NCI-H510A treated with DMSO at 0.1 percent for 48 hours (cell line): Measurements from ENCODE around the gene BUD23.
"Not testable (repeated sequence)": the region's sequence is repeated elsewhere in the genome, so short reads cannot be mapped to it uniquely, and the experiment has no call there.

Experiments used
- DNase-seq: peaks from one replicate; lab custom pipeline; 2025; lab: John Stamatoyannopoulos, UW

Gene BUD23

DNA sequence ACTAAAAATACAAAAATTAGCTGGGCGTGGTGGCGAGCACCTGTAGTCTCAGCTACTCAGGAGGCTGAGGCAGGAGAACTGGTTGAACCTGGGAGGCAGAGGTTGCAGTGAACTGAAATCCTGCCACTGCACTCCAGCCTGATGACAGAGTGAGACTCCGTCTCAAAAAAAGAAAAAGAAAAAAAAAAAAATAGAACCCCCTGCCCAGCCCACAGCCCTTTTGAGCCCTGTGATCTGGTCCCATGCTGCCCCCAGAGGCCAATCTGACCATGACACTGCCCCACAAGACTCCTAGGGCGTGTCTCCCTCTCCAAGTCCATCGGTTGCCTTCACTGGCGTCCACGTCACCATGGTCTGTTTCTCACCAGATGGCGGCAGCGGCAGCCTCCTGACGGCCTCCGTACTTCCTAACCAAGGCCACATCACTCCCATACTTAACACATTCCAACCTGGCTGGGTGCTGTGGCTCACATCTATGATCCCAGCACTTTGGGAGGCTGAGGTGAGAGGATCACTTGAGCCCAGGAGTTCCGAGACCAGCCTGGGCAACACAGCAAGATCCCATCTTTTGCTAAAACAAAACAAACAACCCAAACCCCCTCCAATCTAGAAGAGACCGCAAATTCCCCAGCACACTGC is 18.1 kb downstream of the BUD23 start:
- DNase-seq, result peak; percentile 24

DNA sequence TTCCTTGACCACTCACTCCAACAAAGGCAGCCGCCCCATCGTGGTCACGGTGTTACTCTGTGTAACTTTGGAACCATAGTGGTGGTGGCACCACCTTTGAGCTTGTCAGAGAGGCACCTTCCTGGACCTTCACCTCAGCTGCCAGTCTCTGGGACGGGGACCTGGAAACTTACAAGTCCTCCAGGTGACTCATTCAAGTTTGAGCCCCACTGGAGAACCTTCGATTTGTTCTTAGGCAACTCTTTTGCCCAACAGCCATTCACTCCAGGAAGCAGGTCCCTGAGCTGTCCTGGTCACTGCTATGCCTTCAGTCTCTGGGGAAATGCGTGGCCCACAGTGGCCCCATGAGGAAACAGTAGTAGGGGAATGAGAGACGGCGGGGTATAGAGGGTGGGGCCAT is 18.8 kb downstream of the BUD23 start:
- DNase-seq, result no peak

DNA sequence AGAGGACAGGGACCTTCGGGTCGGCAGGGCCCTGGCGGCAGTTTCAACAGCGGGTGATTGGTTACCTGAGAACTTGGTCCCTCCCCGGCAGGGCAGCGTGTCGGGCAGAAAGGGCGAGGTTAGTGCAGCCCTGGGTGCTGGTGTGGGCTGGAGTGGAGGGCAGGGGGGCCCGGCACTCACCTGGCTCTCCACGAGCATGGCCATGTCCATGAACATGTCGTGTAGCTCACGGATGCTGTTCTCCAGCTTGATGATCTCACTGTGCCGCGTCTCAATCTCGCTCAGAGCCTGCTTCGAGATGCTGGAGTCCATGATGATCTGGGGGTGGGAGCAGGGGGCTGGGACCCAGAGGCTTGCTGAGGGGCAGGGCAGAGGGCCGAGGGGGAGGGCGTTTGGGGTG is 19.3 kb downstream of the BUD23 start:
- no peak for DNase-seq

DNA sequence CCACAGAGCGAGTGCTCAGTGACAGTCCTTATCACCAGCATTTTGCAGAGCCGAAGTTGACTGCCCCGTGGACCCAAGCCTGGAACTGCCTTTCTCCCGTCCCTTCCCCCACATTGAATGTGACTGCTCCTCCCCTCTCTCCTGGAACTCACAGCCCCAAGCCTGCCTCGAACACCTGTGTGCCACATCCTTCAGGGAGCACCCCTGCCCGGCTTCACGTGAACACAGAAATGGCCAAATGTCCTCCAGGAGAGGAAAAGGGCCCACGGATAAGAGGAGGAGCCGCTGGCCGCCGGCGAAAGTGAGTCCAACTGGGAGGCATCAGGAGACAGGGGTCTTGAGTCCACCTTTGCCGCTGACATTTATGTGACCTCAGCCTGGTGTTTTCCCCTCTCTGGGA is 19.8 kb downstream of the BUD23 start:
- no peak for DNase-seq

DNA sequence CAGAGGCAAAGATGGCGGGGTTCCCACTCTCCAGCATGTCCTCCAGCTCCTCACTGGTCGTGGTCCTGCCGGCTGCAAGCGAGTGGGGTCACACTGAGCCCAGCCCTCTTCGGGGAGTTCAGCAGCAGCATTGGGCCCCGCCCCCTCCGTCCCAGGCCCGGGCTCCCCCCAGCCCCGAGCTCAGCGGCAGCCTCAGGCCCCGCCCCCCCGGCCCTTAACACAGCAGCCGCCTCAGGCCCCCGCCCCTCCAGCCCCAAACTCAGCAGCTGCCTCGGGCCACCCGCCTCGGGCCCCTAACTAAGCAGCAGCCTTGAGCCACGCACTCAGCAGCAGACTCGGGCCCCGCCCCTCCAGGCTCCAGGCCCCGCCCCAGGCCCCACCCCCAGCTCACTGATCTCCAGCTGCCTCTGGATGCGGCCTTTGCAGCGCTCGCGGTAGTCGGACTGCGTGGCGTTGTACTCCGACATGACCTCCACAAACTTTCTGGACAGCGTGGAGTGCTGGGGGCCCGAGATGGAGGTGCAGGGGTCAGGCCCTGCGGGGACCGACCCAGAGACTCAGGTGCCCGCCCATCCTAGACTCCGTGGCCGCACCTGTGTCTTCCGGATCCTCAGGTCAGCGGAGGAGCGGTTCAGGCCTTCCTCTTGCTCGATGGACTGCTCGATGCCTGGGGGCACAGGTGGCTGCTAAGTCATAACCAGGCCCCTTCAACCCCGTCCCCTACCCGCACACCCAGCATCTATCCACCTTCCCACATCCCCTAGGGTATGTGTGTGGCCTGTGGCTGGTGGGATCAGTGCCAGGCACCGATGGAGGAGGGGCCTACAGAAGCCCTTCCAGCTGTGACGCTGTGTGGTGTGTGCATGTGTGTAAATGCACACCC is 20.6 kb downstream of the BUD23 start:
- DNase-seq, result no peak

DNA sequence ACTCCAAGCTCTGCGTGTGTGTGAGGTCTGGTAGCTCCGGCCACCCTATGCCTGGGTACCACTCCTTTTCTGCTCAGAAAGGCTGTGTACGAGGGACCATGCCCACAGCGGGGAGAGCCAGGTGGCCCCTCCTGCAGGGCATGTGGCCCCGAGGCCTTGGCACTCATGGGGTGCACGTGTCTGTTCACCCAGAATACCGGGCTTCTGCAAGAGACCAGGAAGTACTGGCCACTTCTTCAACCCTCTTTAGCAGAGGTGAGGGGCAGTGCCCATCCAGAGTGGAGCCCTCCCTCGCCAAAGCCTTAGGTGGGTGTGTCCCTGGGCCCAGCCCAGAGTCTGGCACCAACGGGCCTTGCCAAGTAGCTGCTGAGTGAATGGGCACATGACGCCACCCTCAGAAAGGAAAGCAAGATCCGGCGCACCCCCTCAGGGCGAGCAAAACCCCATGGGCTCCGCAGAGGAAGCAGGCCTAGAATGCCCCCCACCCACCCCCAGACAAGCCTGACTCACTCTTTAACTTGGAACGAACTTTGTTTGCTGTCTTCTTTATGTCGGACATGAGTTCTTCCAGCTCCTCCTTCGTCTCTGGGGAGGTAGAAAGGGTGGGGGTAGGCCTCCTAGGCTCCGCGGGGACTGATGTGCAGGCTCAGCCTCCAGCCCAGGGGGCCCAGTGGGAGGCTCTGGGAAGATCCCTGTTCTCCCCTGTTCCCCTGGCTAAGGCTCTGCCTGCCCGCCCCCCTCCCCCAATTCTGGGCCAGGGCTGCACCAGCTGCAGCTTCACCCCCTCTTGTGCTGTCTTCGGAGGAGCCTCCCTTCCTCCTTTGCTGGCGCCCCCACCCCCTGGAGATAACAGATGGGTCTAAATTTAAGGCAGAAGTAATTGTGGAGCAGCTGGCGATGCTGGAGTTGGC is 21.5 kb downstream of the BUD23 start:
- DNase-seq, result no peak

DNA sequence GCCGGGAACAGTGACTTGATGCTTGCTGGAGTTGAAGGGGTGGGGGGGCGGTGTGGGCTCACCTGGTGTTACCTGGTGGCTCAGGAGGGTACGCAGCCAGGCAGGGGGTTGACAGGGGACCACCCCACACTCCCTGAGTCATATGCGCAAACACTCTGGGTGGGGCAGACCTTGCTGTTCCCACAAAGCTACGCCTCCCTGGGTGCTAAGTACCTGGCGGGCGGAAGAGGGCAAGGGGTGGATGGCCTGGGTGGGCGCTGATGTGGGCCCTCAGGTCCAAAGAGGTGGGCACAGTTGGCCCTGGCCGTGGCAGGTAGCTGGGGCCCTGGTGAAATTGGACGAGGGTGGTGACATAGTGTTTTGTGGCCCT is 22.1 kb downstream of the BUD23 start:
- DNase-seq, result no peak

DNA sequence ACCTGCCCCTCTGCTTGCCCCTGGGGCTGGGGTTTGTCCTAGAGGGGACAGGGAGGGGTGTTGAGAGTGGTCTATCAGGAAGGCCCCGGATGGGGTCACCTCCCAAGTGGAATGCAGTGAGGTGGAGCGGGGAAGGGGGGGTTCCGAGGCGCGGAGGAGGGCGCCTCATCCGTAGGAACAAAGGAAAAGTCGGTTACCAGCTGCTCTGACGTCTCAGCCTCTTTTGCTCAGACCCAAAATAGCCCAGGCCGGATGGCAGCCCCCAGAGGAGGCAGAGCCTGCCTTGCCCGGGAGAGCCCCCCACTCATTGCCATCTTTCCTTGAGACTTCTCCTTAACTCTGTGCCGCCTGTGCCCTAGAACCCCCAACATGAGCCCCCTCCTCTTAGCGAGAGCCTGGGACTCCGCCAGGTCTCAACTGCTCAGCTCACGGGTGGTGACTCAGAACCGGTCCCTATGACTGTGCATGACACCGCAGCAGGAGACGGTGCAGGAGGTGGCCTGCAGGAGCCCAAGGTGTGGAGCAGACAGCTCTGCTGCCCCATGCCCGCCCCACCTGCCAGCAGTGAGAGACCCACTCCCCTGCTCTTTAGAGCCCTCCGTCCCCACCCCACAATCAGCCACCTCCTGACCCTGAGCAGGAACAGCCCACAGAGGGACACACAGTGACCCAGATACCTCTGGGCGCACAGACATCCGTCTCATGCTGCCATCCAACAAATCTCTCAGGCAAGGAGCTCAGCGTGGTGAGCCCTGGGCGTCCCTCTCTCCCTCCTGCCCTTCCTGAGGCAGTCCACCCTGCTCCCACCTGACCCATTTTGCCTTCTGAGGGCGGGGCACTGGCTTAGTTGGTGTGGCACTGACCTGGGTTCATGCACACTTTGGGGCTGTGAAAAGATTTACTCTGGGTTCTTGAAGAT is 23.0 kb downstream of the BUD23 start:
- DNase-seq, result no peak

DNA sequence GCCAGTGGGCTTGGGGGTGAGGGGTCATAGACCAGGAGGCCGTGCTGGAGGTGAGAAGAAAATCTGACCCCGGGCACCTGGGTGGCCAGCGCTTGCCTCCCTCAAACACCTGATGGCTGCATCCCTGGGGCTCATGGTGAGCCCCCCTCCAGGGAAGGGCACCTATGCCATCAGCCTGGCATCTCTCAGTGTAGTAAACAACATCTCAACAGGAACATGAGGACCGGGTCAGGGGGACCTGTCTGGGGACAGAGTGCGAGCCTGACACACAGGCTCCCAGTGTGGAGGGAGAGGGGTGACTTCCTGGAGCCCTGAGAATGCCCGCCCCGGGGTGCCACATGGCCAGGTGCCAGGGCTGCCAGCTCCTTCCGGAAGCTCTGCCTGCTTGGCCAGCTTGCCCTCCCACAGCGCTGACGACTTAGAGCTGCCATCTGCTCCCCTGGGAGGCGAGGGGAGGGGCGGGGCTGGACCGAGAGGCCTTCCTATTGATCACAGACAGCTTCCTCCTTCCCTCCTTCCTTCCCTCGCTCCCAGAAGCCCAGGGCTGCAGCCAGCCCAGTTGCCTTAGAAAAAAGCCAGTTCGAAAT is 23.7 kb downstream of the BUD23 start:
- DNase-seq, result peak; percentile 86

DNA sequence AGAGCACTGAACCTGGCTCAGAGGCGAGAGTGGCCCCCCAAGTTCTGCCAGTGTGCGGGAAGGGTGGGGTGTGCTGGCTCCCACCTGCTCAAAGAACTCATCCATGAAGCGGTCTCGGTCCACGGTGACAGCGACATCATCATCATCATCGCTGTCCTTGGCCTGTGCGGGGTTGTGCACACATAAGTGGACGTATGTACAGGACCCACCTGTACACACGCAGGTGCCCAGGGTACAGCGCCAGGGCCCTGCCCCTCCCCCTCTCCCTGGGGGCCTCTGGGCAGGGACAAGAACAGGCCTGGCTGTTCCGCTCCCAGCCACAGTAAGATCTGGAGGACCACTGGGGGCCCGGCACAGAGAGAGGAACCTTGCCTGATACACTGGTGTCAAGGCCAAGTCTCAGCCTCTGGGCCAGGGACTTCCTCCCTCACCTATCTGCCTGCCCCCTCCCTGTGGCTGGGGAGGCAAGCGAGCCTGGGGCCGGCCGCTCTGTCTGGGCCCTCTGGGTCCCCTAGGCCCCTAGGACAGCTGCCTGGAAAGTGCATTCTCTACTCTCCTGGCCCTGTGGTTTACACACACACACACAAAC is 25.7 kb downstream of the BUD23 start:
- DNase-seq, result no peak

DNA sequence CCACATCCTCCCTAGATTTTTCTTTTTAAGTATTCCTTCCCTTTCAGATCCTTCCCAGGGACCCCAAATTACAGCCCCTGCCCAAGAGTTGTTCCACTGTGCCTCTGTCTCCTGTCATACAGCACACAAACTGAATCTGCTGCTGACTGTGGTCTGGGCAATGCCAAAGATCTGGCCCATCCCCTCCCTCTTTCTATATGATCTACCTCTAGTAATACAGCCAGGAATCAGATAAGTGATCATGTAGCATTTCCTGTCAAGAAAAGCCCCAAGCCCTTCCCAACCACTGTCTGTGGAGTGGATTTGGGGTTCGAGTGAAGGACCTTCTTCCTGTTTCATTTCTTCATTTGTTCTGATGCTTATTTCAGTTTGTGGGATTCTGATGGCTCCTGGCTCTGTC is 29.4 kb downstream of the BUD23 start:
- DNase-seq, result no peak

DNA sequence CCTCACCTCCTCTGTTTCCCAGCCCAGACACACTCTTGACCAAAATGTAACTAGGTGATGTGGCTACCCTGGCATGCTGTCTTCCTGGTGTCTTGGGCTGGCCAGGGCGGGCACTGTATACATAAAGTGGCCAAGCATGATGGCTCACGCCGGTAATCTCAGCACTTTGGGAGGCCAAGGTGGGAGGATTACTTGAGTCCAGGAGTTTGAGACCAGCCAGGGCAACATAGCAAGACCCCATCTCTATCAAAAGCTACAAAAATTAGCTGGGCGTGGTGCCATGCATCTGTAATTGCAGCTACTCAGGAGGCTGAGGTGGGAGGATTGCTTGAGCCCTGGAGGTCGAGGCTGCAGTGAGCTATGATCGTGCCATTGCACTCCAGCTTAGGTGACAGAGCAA is 29.9 kb downstream of the BUD23 start:
- DNase-seq, result not testable (repeated sequence)

DNA sequence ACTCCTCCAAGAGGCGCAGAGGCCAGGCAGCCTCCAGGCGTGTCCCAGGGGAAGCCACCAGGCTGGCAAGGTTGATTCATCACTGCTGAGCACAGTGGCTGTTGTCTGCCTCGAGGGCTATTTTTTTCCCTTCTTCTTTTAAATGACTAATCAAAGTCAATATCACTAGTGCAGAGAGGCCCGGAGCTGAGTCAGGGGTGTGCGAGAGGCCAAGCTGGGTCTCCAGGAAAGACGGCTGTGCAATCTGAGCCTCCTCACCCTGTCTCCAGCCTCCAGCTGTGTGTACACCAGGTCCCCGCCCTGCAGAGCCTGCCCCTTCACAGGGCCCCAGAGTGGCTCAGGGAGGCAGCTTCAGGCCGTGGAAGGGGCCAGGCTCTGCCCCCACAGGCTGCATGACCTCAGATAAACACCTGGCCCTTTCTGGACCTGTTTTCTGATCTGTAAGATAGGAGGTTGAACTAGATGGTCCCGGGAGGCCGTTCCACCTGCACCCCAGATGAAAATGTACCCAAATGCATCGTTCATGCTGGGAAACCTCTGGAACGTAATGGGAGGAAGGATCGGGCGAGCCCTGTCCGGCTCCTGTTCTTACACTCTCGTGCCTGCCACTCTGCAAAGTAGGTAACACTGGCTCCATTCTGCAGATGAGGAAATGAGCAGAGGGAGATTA is 32.4 kb downstream of the BUD23 start:
- peak; percentile 95 for DNase-seq

DNA sequence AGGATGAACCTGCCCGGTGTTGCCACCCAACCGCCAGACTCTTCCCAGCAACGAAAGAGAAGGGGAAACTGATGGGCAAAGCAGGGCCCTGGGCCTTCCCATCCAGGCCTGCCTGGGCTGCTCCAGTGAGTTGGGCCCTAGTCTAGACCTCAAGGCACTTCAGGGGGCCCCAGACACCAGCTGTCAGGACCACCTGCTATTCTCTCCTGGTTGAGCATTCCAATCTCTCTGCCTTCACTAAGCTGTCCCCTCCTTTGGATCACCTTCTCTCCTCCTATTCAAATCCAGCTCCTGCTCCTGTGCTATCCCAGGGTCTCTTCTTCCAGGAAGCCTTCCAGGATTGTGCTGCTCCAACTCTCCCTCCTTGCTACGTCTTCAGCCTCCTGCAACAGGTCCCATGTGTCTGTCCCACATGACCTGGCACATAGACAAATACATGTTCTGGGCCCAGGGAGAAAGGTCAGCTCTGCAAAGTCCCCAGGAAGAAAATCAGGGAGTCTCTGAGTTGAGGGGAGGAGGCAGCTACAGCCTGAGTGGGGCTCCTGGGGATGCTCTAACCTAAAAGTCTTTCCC is 33.0 kb downstream of the BUD23 start:
- DNase-seq, result no peak

DNA sequence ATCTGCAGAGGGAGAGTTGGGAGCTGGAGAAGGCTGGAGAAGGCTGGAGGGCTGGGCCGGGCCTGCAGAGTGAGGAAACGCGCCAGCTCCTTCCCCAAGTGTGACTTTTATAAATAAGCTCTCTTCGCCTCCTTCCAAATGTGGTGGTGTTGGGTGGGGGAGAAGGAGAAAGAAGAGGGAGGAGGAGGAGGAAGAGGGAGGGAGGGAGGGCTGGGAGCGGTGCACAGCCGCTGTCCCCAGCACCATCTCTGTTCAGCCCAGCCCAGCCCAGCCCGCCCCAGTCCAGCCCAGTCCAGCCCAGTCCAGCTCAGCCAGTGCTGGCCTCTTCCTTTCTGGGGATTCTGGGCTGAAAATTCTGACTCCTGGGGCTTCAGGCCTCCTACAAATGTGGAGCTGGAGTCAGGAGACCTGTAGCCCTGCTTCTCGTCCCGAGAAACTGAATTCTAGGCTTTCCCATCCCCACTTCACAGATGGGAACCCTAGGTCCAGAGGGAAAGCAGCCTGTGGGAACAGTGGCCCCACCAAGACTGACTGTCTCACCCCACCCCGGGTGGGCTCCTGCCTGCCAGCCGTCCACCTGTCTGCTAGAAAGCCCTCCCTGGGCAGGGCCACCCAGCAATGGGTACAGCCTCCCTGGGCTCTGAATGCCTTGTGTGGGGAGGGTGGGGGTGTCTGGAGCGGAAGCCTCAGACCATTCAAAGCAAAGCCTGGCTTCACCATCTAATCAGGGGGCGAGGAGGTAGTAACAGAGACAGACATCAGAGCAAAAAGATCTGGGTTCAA is 33.8 kb downstream of the BUD23 start:
- no peak for DNase-seq

DNA sequence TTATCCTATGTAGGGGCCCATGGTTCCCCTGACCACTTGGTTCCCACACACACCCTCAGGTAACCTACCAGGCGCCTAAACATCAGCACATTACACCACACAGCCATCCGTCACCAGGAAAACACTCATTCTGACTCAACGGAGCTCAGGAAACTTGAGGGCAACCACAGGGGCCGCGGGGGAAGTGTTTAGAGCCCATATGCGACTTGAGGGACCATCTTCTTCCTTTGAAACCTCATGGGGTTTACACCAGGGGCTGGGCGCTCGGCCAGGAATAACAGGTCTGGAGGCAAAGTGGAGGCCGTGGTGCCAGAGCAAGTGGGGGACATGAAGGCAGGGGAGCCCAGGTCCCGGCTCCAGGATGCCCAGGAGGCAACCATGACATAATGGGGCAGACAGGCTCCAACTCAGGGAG is 34.6 kb downstream of the BUD23 start:
- no peak for DNase-seq

DNA sequence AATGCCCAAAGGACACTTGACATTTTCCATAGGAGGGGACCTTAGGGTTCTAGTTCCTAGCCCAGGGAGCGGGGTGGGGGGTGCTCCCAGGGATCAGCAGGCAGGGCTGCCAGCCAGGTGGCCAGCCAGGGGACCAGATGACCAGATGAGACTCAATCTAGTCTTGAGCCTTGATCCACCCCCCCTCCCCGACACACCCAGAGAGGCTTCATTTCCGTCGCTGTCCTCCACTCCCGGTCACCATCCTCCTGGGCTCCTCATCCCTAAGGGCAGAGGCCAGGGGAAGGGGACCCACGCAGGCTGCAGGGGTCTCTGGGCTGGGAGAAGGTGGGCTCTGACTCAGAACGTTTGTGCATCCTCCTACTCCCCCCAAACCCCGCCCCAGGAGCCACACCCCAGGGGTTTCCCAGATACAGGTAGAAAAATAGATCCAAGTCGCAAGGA is 35.1 kb downstream of the BUD23 start:
- DNase-seq, result no peak

DNA sequence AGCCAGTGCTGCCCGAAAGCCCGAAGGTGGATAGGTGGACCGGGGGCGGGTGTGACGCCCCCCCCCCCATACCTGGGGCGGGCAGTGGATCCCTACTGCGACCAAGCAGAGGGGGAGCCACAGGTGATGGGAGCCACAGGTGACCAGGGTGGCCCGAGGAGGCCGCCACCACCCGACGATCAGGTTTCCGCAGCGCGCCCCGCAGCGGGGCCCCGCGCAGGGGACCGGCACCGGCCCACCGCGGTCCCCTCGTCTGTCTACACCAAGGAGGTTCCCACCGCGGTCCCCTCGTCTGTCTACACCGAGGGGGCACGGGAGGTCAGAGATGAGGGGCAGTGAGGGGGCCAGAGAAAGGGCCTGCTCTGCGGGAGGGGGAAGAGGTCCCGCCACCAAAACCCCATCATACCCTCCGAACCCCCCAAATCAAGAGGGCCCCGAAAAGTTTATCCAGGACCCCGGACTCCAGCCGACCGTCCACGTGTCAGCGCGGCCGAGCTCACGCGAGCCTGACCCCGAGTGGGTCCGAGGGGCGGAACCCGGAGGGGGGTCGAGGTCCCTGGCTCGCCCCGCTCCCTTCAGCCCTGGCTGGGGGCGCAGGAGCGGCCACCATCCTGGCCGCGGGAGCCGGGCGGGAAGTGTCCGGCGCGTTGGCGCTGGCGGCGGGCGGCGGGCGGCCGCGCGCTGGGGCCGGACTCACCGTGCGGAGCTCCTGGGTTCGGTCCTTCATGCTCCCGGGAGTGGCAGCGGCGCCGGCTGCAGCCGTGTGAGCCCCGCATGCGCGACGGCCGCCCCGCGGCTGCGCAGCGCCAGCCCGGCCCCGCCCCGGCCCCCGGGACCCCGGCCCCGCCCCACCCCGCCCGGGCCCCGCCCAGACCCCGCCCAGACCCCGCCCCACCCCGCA is 35.8 kb downstream of the BUD23 start, which contains the start of gene STX1A:
Gene STX1A, minus strand, starts transcription at position 765 of the 901 bp plus-strand sequence. Its CDS starts 38 bp downstream, at position 727.
- peak; percentile 24 for DNase-seq
